HG03066 (cell line): ENCODE measurements around the gene SSBP4.
A peak's percentile ranks its signal among the peaks of the same experiment; 100 is the strongest.

Experiments
- ATAC-seq: cut with Tn5 transposase; IDR thresholded peaks from one replicate; pipeline ENCODE4 v1.9.1; 2021; ENCODE audit warnings: low read depth; ENCODE audit not compliant: unreplicated experiment

SSBP4 gene

DNA sequence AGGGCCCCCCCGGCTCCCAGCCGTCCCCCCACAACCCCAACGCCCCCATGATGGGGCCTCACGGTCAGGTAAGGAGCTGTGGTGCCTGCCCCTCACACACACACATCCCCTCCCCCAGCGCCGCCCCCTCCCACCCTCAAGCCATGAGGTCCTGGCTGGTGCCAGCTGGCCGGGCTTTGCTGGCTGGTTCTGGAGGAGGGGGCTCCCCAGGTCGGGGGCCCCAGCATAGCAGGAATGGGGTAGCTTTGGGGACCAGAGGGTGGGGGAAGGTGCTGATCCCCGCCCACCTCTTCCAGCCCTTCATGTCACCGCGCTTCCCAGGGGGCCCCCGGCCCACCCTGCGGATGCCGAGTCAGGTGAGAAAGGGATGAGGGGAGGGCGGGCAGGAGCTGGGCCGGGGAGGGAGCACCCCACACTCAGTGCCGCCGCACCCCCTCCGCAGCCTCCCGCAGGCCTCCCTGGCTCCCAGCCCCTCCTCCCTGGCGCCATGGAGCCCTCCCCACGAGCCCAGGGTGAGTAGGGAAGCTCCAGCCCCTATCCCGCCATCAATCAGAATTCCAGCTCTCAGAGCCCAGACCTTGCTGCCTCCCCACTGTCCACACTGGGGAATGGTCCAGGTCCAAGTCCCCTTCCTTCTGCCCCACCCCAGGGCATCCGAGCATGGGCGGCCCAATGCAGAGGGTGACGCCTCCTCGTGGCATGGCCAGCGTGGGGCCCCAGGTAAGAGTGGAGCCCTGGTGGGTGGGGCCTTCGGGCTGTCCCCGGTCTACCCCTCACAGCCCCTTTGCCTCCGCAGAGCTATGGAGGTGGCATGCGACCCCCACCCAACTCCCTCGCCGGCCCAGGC is 12.4 kb downstream of the SSBP4 start:
- ATAC-seq: no peak

DNA sequence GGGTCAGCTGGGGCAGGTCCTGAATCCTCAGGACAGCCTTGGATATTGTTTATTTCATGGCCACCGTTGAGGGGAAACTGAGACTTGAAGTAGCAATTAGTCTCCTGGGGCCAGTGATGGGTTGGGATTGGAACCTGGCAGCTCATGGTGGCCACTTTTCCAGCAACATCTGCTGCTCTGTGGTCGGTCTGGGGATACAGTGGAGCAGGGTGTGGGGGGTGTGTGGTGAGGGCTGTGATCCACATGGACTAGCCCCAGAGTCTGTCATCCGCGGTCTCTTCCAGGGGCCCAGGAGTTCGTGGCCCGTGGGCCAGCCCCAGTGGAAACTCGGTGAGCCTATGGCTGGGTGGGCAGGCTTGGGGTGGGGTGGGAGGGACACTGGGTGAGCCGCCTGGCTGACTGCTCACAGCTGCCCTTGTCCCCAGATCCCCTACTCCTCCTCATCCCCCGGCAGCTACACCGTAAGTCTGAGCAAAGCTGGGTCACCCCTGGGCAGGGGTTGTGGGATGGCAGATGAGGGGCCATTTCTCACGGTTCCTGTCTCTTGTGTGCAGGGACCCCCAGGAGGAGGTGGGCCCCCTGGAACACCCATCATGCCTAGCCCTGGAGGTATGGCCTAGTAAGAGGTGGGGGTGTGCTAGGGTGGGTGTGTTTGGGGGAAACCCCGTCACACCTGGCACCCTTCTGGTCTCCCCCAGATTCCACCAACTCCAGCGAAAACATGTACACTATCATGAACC is 13.2 kb downstream of the SSBP4 start:
- no peak for ATAC-seq

DNA sequence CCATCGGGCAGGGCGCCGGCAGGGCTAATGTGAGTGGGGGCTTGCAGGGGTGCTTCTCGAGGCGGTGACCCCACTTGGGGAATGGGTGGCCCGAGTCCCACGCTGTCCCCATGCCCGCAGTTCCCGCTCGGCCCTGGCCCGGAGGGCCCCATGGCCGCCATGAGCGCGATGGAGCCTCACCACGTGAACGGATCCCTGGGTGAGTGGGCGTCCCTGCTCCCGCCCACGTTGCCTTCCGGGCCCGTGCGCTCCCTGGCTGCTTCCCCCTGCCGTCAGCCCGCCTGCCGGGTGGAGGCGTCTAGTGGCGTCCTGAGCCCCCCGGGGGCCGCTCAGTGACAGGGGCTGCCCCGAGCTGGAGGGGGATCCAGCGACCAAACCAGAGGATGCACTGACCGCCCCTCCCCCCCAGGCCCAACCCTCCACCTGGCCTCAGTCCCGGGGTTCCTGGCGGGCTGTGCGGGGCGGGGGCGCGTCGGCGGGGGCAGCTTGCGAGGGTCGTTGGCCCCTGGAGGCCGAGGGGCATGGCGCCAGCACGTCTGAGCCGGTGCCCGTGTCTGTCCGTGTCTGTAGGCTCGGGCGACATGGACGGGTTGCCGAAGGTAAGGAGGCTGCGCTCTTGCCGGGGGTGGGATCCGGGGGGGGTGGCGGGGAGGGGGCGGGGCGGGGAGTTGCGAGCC is 14.0 kb downstream of the SSBP4 start:
- no peak for ATAC-seq

DNA sequence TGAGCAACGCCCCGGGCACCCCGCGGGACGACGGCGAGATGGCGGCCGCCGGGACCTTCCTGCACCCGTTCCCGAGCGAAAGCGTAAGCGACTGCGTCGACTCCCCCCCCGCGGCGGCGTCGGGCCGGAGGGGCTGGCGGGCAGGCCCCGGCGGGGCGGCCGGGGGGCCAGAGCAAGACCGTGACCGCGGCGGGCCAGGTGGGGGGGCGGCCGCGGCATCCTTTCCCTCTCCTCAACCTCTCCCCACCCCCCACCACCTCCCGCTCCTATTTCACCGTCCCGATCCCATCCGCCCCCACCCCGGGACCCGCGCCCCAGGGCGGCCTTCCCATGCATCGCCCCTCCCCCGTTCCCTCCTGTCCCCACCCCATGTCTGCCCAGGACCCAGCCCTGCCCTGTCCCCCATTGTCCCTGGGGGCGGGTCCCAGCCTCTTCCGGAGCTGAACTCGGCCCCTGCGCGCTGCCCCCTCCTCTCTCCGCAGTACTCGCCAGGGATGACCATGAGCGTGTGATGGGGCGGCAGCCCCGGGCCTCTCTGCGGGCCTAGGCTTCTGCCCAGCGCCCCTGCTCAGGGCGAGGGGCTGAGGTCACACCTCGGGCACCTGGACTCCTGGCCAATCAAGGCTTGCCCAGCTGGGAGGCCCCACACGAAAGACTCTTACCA is 14.7 kb downstream of the SSBP4 start:
- ATAC-seq: no peak

DNA sequence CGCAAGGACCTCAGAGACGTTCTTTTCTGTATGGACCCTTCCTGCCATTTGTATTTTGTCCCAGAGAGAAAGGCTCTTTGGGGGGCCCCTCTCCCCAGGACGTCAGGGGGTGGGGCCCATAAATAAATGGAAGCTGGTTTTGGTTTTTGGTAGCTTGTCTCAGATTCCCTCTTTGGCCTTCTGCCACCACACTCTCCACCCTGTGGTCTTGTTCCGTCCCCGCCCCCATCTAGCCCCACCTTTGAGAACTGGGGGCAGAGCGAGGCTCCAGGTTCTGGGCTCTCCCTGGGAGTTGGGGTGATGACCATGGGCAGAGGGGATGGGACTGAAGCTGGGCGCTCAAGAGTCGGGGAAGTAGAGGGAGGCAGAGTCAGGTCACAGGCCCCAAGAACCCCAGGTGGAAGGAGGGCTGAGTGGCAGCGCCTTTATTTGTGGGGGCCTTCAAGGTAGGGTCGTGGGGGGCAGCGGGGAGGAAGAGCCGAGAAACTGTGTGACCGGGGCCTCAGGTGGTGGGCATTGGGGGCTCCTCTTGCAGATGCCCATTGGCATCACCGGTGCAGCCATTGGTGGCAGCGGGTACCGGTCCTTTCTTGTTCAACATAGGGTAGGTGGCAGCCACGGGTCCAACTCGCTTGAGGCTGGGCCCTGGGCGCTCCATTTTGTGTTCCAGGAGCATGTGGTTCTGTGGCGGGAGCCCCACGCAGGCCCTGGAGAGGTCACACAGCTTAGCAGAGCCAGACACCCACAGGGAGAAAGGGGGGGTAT is 15.4 kb downstream of the SSBP4 start:
- no peak for ATAC-seq

DNA sequence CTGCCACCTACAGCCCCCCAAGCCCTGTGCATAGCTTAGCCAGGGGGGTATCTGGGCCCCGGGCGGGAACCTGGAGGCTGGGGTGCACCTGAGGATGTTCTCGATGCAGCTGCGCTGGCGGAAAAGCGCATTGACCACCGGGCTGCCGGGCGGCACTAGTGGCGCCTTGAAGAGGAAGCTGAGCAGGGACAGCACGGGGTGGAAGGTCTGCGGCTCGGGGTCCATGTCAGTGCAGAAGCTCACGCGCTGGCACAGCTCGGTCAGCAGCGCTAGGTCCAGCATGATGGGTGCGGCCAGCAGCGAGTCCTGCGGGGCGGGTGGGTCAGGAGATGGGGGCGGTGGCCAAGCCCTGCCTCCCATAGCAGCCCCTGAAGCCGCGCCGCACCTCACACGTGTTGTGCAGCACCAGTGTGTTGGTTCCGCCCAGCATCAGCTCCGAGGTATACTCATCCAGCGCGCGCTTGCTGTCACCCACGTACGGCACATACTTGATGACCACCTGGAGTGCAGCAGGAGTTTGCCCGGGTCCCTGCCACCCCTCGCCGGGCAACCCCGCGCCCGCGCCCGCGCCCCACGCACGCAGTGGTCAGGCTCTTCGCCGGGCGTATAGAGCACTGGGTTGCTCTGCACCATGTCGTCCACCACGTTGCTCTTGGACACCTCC is 16.1 kb downstream of the SSBP4 start:
- ATAC-seq: no peak

DNA sequence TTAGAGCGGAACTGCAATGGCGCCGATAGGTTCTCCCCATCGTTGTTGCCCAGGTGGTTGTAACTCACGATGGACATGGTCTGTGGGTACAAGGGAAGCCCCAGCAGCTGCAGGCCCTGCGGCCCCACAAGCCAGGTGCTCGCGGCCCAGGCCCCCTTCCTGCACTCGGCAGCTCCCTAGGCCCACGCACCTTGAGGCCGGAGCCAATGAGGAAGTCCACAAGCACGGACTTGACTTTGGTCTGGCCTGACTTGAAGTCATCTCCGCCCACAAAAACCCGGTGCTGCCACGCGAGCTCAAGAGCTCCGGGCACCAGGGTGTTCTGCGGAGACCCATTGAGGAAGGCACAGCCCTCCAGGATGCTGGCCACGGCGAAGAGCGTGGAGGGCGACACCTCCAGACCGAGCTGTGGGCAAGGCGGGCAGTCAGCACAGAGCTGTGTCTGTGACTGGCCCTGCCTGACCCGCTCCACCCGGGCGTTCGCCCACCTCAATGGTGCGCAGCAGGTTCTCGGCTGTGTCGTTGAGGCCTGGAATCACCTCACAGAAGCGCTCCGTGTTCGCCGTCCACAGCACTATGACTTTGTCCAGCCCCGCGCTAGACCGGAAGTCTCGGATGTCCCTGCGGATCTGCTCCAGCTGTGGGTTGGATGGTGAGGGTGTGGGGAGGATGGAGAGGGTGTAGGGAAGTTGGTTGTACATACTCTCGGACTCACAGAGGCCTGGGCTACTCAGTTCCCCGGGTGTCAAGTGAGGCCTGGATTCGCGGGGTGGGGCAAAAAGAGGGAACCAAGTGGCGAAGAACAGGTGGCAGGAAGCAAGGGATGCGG is 16.9 kb downstream of the SSBP4 start:
- no peak for ATAC-seq

DNA sequence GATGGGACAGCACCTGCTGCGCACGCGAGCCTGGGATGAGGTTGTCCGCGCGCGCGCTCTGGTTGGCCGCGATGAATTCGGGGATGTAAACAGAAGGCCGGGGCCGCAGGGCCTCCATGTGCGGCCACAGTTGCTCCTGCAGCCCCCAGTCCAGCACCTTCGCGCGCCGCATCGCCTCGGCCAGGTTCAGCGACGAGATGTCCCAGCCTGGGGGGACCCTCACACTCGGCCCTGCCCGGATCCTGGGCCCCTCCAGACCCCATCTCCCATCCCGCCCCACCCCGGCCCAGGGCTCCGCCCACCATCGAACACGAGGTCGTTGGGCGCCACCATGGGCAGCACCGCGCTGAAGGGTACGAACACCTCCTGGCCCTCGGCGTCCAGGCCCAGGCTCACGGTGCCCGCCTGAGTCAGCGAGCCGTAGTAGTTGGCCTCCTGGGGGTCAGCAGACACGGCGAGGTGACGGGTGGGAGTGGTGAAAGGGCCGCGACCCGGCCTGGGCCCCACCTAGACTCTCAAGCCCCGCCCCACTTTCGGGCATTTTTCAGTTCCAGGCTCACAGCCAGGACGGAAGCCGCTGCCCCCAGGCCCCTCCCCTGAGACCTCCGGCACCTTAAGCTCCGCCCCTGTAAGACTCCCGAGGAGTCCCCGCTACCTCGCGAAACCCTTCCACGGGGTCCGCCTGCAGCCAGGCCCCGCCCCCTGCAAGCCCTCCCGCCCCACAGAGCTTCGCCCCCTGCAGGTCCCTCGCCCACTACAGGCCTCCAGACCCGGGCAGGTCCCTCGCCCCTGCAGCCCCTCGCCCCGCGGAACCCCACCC is 17.7 kb downstream of the SSBP4 start:
- ATAC-seq: peak; percentile 55

DNA sequence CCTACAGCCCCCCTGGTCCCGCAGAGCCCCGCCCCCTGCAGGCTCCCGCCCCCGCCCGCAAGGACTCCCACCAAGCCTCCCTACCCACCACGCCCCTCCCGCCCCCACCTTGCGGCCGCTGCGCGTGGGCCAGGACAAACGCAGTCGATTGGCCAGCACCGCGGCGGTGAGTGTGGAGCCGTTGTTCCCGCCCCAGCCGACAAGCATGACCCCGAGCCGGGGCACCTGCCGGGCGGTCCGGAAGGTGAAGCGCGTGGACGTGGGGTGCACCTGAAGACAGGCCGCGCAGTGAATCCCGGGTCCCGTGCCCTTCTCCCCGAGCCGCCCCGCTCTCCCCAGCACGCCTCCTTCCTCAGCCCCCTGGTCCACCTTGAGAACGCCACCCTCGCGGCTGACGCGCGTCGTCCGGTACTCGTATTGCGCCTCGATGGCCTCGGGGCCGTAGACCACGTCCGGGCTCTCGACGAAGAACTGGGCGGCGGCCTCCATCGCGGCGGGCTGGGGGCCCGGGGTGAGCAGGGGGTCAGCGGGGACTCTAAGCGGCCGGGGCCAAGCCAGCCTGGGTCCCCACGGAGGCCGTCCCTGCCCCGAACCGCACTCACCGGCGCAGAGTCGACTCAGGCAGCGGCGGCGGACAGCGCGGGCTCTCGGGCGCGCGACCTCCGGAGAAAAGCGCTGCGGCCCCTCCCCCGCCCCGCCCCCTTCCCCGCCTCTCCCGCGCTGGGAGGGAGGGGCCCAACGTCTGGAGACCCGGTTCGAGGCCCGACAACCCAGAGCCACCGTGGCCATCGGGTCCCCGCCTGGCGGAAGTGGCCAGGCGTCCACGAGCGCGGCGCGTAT is 18.5 kb downstream of the SSBP4 start, which contains the start of gene ISYNA1:
Gene ISYNA1 (minus strand): TSS at position 643 of the 840 bp plus-strand sequence. CDS start 154 bp downstream, at position 489.
- no peak for ATAC-seq

DNA sequence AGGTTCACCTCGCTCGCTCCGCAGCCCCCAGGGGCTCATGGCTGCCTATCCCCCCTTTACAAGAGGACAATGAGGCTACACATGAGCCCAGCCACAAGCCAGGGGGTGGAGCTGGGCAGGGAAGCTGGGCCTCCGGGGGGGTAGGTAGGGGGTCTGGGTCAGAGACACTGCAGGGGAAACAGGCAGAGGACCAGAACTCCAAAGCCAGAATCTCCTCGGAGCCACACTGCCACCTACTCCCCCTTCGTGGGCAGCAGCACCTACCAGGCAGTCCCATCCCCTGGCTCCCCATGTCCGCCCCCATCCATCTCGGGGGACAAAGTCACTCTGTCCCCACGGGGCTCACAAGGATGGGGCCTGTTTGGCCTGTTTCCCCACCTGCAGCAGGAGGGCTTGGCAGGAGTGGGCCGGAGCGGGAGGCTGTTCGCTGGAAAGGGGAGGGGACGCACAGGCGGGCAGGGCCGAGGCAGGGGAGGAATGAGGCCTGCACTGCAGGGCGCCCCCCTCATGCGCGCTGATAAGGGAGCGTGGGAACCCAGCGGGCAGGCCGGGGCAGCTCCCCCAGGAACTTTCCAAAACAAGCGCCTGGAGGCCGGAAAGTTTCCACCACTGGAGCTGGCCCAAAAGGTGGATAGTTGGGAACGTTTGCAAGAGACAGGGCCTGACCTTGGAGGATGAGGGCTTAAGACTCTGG is 19.3 kb downstream of the SSBP4 start:
- ATAC-seq: no peak

DNA sequence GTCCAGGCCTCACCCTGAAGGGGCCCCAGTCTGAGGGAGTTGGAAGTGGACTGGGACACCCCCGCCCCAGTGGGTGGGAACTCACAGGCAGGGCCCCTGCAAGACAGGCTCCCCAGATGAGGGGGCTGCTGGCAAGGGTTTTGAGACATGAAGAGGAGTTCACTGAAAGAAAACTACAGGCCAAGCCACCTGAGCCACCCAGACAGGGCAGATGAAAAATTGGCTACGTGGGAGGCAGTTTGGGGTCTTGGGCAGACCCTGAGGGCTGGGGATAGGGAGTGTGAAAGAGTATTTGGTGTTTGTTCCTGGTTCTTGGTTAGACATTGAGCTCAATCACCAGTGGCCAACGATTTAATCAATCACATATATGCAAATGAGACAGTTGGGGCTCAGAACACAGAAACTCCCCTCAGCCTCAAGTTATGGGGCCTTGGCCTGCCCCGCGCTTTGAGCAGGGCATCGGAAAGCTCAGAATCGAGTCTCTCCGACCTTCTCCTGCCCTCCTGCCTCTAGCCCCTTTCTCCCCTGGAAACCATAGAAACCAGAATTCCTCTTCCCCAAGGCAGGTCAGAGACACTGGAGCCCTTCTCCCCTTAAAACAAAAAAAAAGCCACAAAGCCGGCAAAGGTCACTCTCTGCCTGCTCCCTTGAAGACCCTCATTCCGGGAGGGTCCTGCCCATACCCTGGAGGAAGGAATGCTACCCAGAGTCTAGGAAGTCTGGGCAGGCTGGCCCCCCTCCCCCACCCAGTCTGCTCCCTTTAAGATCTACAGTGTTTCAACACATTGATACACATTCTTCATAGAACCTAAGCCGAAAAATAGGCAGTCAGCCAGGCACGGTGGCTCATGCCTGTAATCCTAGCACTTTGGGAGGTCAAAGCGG is 20.1 kb downstream of the SSBP4 start:
- no peak for ATAC-seq

DNA sequence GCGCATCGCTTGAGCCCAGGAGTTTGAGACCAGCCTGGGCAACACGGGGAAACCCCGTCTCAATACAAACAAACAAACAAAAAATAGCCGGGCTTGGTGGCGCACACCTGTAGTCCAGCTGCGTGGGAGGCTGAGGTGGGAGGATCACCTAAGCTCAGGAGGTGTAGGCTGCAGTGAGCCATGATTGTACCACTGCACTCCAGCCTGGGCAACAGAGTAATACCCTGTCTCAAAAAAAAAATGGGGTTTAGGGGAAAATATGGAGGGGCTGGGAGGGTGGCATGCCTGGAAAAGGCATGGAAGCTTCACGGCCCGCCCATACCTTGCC is 20.7 kb downstream of the SSBP4 start:
- no peak for ATAC-seq

DNA sequence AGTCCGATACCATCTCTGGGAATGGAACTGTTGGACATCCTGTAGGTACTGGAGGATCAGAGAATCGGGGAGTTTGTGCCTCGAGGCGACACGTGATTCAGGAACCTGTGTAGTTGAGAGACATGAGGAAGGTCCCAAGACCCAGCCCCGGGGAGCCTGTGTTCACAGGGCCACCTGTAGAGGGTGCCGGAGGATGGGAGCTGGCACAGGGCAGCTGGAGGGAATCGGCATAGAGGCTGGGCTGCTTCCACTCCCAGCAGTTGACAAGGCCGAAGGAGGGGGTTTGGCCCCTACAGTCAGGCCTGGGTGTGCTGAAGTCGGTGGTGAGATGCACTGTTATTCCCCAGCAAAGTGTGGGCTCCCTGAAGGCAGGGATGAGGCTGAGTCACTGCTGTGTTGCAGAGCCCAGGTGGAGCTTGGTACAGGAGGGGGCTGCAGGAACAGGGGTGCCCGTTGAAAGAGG is 21.2 kb downstream of the SSBP4 start:
- ATAC-seq: no peak

DNA sequence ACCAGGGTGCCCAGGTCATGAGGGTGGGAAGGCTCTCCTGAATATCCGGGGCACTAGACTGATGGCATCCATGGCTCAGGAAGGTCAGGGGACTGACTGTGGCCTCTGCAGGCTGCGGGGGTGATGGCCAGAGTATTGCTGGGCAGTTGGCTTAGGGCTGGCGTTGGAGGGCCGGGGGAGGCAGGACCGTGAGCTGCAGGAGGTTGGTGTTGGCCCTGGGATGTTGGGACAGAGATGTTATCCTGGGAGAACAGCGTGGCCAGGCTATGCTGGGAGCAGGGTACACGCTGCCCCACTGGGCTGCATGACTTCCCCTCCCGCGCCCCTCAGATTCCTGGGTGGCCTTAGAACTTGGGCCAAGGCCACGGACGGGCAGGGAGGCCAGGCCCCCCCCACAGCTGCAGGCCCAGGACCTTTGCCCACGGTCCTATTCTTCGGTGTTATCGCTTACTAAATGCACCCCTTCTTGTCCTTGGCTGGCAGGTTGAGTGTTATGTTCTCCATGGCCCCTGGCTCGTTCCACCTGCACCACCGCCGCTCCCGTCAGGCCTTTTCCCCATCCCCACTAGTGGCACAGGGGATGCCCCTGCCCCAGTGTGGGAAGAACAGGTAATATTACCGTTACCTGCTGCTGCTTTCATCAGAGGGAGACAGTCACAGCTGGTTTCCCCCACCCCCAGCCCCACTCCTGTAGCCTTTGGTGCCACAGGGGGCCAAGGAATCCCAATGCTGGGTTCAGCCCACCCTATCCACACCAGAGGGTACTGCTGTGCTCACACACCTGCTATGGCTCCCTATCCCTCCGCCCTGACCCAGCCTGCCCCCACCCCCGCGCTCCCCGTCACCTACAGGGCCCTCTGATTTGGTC is 22.0 kb downstream of the SSBP4 start:
- no peak for ATAC-seq
